ENCODE results near the gene GLP1R. TPM values are rescaled to one million over a fixed set of nuclear protein-coding genes. Genes with fewer than 3 reads are reported as not detected.

The GLP1R gene
- total RNA-seq, 1 experiment from 2014 or later = 0.85 TPM

GRCh38 chr6:39054577-39055142, 6.1 kb downstream of the GLP1R start:
- no CpG with 5 or more reads among the region's 9 CpGs for WGBS (ENCODE audit: extremely low coverage, insufficient read length, low lambda C conversion rate)

More at GRCh38 chr6:39054577-39055142, 6.1 kb downstream of the GLP1R start:
- H3K23me2 ChIP-seq (ENCODE audit: insufficient read length, low read depth, low read length, poor library complexity, severe bottlenecking) = peaks cover 2% of the 10 kb centered on the region
- H3K27me3 ChIP-seq (ENCODE audit: insufficient read depth, low read length) = peaks cover 2% of the 10 kb centered on the region; the same call in 1 of the 2 replicates
- H2BK20ac ChIP-seq (ENCODE audit: low read depth, low read length, poor library complexity, severe bottlenecking) = no peak overlapping the region
- H3K18ac ChIP-seq (ENCODE audit: insufficient read length, low read depth, low read length) = no peak overlapping the region
- no peak overlapping the region for H3K4me2 ChIP-seq (ENCODE audit: insufficient read depth, insufficient read length, low read length)
- H2BK12ac ChIP-seq (ENCODE audit: insufficient read length, low read depth, low read length) = no peak overlapping the region
- H3K9me3 Mint-ChIP-seq = no peaks in the 10 kb centered on the region
- no peak for DNase-seq
- no peak overlapping the region for H2AK5ac ChIP-seq (ENCODE audit: insufficient read length, low read length)
- peaks cover 21 to 26% of the 10 kb centered on the region in 2 experiments for H3K4me1 Mint-ChIP-seq
- H3K4ac ChIP-seq (ENCODE audit: low read depth, low read length) = no peak overlapping the region
- H3K9ac ChIP-seq (ENCODE audit: extremely low read depth, insufficient read length, low read length) = no peak overlapping the region
- H3K27ac ChIP-seq (ENCODE audit: insufficient read length, low read depth, low read length) = no peak overlapping the region
- no peak overlapping the region for H3K14ac ChIP-seq (ENCODE audit: insufficient read depth, low read length)
- peaks cover 35% of the 10 kb centered on the region for H3K27me3 Mint-ChIP-seq (ENCODE audit: low read depth)
- H3K9me3 ChIP-seq (ENCODE audit: control insufficient read depth, low read depth, low read length) = no peaks in the 10 kb centered on the region
- H2BK120ac ChIP-seq (ENCODE audit: low read depth, low read length, poor library complexity, severe bottlenecking) = no peak overlapping the region
- peaks cover 0 to 7% (median 3%) of the 10 kb centered on the region in 3 experiments; a peak in 4 of 7 replicates for H3K36me3 Mint-ChIP-seq (ENCODE audit: insufficient read depth in 1 of 3, low read depth in 3 of 3)
- H3K4me3 Mint-ChIP-seq = no peak overlapping the region
- no peak overlapping the region for H2BK5ac ChIP-seq (ENCODE audit: insufficient read length, low read length)
- no peaks in the 10 kb centered on the region for H3K79me1 ChIP-seq (ENCODE audit: insufficient read depth, low read depth, low read length, poor library complexity, severe bottlenecking)
- no peak overlapping the region for H3T11ph ChIP-seq (ENCODE audit: low read length)
- H4K5ac ChIP-seq (ENCODE audit: insufficient read length, low read depth, low read length) = no peak overlapping the region
- no peak overlapping the region for H2BK15ac ChIP-seq (ENCODE audit: low read depth, low read length)
- H2AFZ ChIP-seq (ENCODE audit: low read length) = no peak overlapping the region
- no peak overlapping the region for H4K8ac ChIP-seq (replicated peaks; ENCODE audit: insufficient read length, low read depth, low read length)
- H4K91ac ChIP-seq (ENCODE audit: insufficient read length, low read depth, low read length) = no peak overlapping the region
- no peak for TF ChIP-seq CTCF (conservative IDR thresholded peaks at IDR 0.05)
- H3K23ac ChIP-seq (ENCODE audit: insufficient read length, low read depth, low read length) = no peak overlapping the region
- 0 out of 2 replicates have a peak, but pooled peaks cover 2% of the 10 kb centered on the region for H3K4me1 ChIP-seq (ENCODE audit: insufficient read depth, low read length)
- no peaks in the 10 kb centered on the region for H3K79me2 ChIP-seq (ENCODE audit: insufficient read depth, low read length)
- H3K27ac Mint-ChIP-seq = no peak overlapping the region; a peak in 1 of 7 replicates
- no peak overlapping the region for H3K56ac ChIP-seq (ENCODE audit: insufficient read length, low read depth, low read length)
- peaks cover 3% of the 10 kb centered on the region for H4K20me1 ChIP-seq (ENCODE audit: control insufficient read depth, insufficient read depth, insufficient read length)
